ENCODE data around the gene ZDHHC14.

The ZDHHC14 gene

DNA sequence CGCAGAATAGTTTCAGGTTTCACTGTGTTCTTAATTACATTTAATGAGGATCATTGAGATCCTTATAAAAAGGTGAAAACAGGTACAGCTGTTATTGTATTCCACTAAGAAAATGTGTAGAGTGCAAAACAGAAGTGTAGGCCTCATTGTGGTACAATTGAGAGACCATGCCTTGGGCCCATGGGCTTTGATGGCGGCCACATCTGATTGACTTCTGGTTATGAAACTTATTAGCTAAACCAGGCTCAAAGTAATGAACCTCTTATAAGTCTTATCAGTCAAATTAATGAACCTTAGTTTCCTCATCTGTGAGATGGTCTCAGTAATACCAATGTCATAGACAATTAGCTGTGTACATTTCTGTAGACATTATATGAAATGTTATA is 148.7 kb downstream of the ZDHHC14 start:
- H3K4ac ChIP-seq (ENCODE audit: low read length) = no peak overlapping the region
- H2BK15ac ChIP-seq (ENCODE audit: low read length) = no peak overlapping the region
- H2BK5ac ChIP-seq (ENCODE audit: low read length) = no peak overlapping the region
- no peak overlapping the region for H3K9ac ChIP-seq (ENCODE audit: low read depth, low read length, poor library complexity)
- no peaks in the 10 kb centered on the region for H3K79me1 ChIP-seq (ENCODE audit: low read depth, low read length)
- H3K18ac ChIP-seq (ENCODE audit: low read length) = no peak overlapping the region
- no peak overlapping the region for H3K14ac ChIP-seq (ENCODE audit: low read length)
- H3K27ac ChIP-seq (replicated peaks; ENCODE audit: low read length) = no peak overlapping the region
- H4K8ac ChIP-seq (ENCODE audit: low read depth, low read length) = no peak overlapping the region
- H3K36me3 ChIP-seq (replicated peaks in 1 of 2; ENCODE audit: control insufficient read depth in 2 of 2, insufficient read depth in 2 of 2, low read length in 2 of 2) = no peaks in the 10 kb centered on the region
- H2BK12ac ChIP-seq (ENCODE audit: low read length) = no peak overlapping the region
- DNase-seq (ENCODE audit: low spot score) = no peak
- H3K23ac ChIP-seq (ENCODE audit: low read depth, low read length, poor library complexity) = no peak overlapping the region
- H2AK5ac ChIP-seq (ENCODE audit: low read depth, low read length) = no peak overlapping the region
- peaks cover 0 to 2% of the 10 kb centered on the region in 2 donors for H3K9me3 ChIP-seq (replicated peaks in 1 of 2; ENCODE audit: control insufficient read depth in 2 of 2, insufficient read depth in 1 of 2, low read depth in 1 of 2, low read length in 2 of 2)
- H3K4me2 ChIP-seq (ENCODE audit: insufficient read depth, low read length, poor library complexity, severe bottlenecking) = no peak overlapping the region
- WGBS, 2 donors (ENCODE audit: extremely low coverage in 2 of 2, insufficient read length in 2 of 2, insufficient replicate concordance in 1 of 2) = no CpG with 5 or more reads among the region's 2 CpGs
- H3K4me3 ChIP-seq (ENCODE audit: low read length in 2 of 2) = no peak overlapping the region
- no peak overlapping the region for H2AFZ ChIP-seq (ENCODE audit: low read length)
- H3K4me1 ChIP-seq (ENCODE audit: control insufficient read depth in 2 of 2, insufficient read depth in 1 of 2, low read depth in 1 of 2, low read length in 2 of 2) = peaks cover 18 to 23% of the 10 kb centered on the region in 2 donors
- H4K91ac ChIP-seq (ENCODE audit: low read depth, low read length, poor library complexity) = no peak overlapping the region
- no peak overlapping the region for H2BK120ac ChIP-seq (ENCODE audit: low read depth, low read length)
- H3K27me3 ChIP-seq (ENCODE audit: control insufficient read depth in 3 of 3, insufficient read depth in 3 of 3, low read depth in 1 of 3, low read length in 3 of 3) = no peaks in the 10 kb centered on the region

DNA sequence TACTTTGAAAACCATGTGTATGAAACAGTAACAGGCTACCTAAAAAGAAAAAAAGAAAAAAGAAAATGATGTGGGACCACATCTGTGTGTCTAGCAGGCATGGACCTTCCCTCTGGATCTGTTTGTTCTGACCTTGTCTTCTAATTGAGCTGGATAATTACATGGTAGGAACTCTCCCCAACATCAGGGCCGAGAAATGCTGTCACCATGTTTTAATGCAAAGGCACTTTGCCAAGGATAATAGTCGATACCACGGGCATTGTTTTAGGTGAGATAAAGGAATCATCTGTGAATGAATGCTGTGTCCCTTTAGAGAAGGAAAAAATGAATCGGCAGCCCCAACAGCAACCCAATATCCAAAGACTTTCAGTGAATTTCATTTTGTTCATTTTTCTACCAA is 149.1 kb downstream of the ZDHHC14 start:
- Histone ChIP-seq H3K14ac (ENCODE audit: low read length) (no peak overlapping the region), H3K18ac (ENCODE audit: low read length) (no peak overlapping the region), H3K27me3 (ENCODE audit: control insufficient read depth in 3 of 3, insufficient read depth in 3 of 3, low read depth in 1 of 3, low read length in 3 of 3) (no peaks in the 10 kb centered on the region), H3K4me3 (ENCODE audit: low read length in 2 of 2) (no peak overlapping the region), H3K4ac (ENCODE audit: low read length) (no peak overlapping the region), H2BK15ac (ENCODE audit: low read length) (no peak overlapping the region), H2BK12ac (ENCODE audit: low read length) (no peak overlapping the region), H4K91ac (ENCODE audit: low read depth, low read length, poor library complexity) (no peak overlapping the region), H3K4me1 (ENCODE audit: control insufficient read depth in 2 of 2, insufficient read depth in 1 of 2, low read depth in 1 of 2, low read length in 2 of 2) (peaks cover 23 to 26% of the 10 kb centered on the region in 2 donors), H3K9me3 (replicated peaks in 1 of 2; ENCODE audit: control insufficient read depth in 2 of 2, insufficient read depth in 1 of 2, low read depth in 1 of 2, low read length in 2 of 2) (no peaks in the 10 kb centered on the region), H3K27ac (replicated peaks; ENCODE audit: low read length) (no peak overlapping the region), H3K79me1 (ENCODE audit: low read depth, low read length) (no peaks in the 10 kb centered on the region), H3K36me3 (replicated peaks in 1 of 2; ENCODE audit: control insufficient read depth in 2 of 2, insufficient read depth in 2 of 2, low read length in 2 of 2) (no peaks in the 10 kb centered on the region), H4K8ac (ENCODE audit: low read depth, low read length) (no peak overlapping the region), H2BK120ac (ENCODE audit: low read depth, low read length) (no peak overlapping the region), H2AFZ (ENCODE audit: low read length) (no peak overlapping the region), H2AK5ac (ENCODE audit: low read depth, low read length) (no peak overlapping the region), H3K9ac (ENCODE audit: low read depth, low read length, poor library complexity) (no peak overlapping the region), H2BK5ac (ENCODE audit: low read length) (no peak overlapping the region), H3K4me2 (ENCODE audit: insufficient read depth, low read length, poor library complexity, severe bottlenecking) (no peak overlapping the region), H3K23ac (ENCODE audit: low read depth, low read length, poor library complexity) (no peak overlapping the region)
- no peak for DNase-seq (ENCODE audit: low spot score)
- no CpG with 5 or more reads among the region's 4 CpGs for WGBS, 2 donors (ENCODE audit: extremely low coverage in 2 of 2, insufficient read length in 2 of 2, insufficient replicate concordance in 1 of 2)

DNA sequence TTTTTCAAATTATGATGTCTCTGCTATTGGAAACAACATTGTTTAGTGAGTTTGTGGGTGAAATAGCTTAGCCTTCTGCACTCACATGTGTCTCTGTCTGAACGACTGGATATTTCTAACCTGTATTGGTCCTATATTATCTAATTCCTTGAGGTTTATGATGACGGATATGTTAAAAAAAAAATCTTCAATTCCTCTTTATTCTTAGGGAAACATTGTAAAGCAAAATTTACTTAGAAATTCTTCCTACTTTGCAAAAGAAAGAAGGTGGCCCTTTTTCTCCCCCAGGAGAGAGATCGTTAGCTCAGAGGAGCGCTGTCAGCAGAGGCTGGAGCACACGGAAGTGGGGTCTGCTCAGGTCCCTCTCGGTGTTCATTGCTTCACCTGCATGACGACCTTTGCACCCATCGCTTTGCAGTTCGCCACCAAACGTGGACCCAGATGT is 149.8 kb downstream of the ZDHHC14 start:
- no peaks in the 10 kb centered on the region for H3K9me3 ChIP-seq (replicated peaks in 1 of 2; ENCODE audit: control insufficient read depth in 2 of 2, insufficient read depth in 1 of 2, low read depth in 1 of 2, low read length in 2 of 2)
- no peak overlapping the region for H3K4me3 ChIP-seq (ENCODE audit: low read length in 2 of 2)
- H3K27ac ChIP-seq (replicated peaks; ENCODE audit: low read length) = no peak overlapping the region
- H2BK15ac ChIP-seq (ENCODE audit: low read length) = no peak overlapping the region
- no peak overlapping the region for H3K4me2 ChIP-seq (ENCODE audit: insufficient read depth, low read length, poor library complexity, severe bottlenecking)
- no peak overlapping the region for H4K8ac ChIP-seq (ENCODE audit: low read depth, low read length)
- H3K4ac ChIP-seq (ENCODE audit: low read length) = no peak overlapping the region
- H3K14ac ChIP-seq (ENCODE audit: low read length) = no peak overlapping the region
- DNase-seq (ENCODE audit: low spot score) = no peak
- no peak overlapping the region for H2AFZ ChIP-seq (ENCODE audit: low read length)
- H3K4me1 ChIP-seq (ENCODE audit: control insufficient read depth in 2 of 2, insufficient read depth in 1 of 2, low read depth in 1 of 2, low read length in 2 of 2) = peaks cover 27 to 31% of the 10 kb centered on the region in 2 donors
- H3K18ac ChIP-seq (ENCODE audit: low read length) = peak overlapping the region; percentile 68
- H2BK12ac ChIP-seq (ENCODE audit: low read length) = no peak overlapping the region
- H4K91ac ChIP-seq (ENCODE audit: low read depth, low read length, poor library complexity) = no peak overlapping the region
- H3K27me3 ChIP-seq (ENCODE audit: control insufficient read depth in 3 of 3, insufficient read depth in 3 of 3, low read depth in 1 of 3, low read length in 3 of 3) = no peaks in the 10 kb centered on the region
- H2AK5ac ChIP-seq (ENCODE audit: low read depth, low read length) = peak overlapping the region; percentile 20
- H2BK120ac ChIP-seq (ENCODE audit: low read depth, low read length) = no peak overlapping the region
- no peak overlapping the region for H2BK5ac ChIP-seq (ENCODE audit: low read length)
- H3K9ac ChIP-seq (ENCODE audit: low read depth, low read length, poor library complexity) = no peak overlapping the region
- no peak overlapping the region for H3K23ac ChIP-seq (ENCODE audit: low read depth, low read length, poor library complexity)
- WGBS, 2 donors (ENCODE audit: extremely low coverage in 2 of 2, insufficient read length in 2 of 2, insufficient replicate concordance in 1 of 2) = no CpG with 5 or more reads among the region's 10 CpGs
- H3K36me3 ChIP-seq (replicated peaks in 1 of 2; ENCODE audit: control insufficient read depth in 2 of 2, insufficient read depth in 2 of 2, low read length in 2 of 2) = no peaks in the 10 kb centered on the region
- H3K79me1 ChIP-seq (ENCODE audit: low read depth, low read length) = no peaks in the 10 kb centered on the region

DNA sequence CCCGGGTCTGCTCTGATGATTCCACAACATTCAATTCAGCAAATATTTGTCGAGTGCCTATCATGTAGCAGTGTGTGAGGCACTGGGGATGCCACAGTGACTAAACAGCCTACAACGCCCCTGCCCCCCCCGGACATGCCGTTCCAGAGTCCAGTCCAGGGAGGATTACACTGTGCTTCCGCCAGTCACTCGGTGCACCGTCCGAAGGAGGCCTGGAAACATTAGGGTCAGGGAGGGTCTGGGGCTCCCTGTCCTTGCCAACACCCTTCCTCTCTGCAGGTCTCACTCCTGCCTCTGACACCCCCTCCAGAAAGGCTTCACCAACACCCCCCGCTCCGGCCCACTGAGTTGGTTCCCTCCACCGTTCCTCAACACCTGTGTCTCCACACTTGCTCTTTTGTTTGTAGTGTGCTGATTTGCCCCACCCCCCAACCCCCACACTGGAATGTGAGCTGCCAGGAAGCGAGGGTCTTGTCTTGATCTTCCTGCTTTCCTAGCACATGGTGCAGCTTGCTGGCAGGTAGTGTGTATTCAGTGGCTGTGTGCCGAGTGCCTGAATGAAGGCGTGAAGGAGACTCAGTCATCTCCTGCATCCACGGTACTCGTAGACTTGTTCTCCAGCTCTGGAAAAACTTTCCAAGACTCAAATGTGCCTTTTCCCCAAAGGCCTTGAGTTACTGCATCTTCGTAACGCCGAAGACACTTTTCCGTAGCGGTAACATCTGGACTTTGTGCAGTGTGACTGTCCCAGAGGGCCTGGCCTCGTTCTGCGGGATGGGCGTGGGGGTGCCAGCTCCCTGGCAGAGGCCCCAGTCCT is 150.4 kb downstream of the ZDHHC14 start:
- Histone ChIP-seq H3K4me3 (ENCODE audit: low read length in 2 of 2) (no peak overlapping the region), H2BK5ac (ENCODE audit: low read length) (no peak overlapping the region), H4K91ac (ENCODE audit: low read depth, low read length, poor library complexity) (no peak overlapping the region), H3K4me2 (ENCODE audit: insufficient read depth, low read length, poor library complexity, severe bottlenecking) (no peak overlapping the region), H2BK12ac (ENCODE audit: low read length) (peak overlapping the region; percentile 31), H3K27me3 (ENCODE audit: control insufficient read depth in 3 of 3, insufficient read depth in 3 of 3, low read depth in 1 of 3, low read length in 3 of 3) (no peaks in the 10 kb centered on the region), H3K14ac (ENCODE audit: low read length) (no peak overlapping the region), H3K9ac (ENCODE audit: low read depth, low read length, poor library complexity) (no peak overlapping the region), H3K4me1 (ENCODE audit: control insufficient read depth in 2 of 2, insufficient read depth in 1 of 2, low read depth in 1 of 2, low read length in 2 of 2) (peaks cover 27 to 31% of the 10 kb centered on the region in 2 donors), H3K18ac (ENCODE audit: low read length) (peak overlapping the region; percentile 91), H2AFZ (ENCODE audit: low read length) (no peak overlapping the region), H3K9me3 (replicated peaks in 1 of 2; ENCODE audit: control insufficient read depth in 2 of 2, insufficient read depth in 1 of 2, low read depth in 1 of 2, low read length in 2 of 2) (no peaks in the 10 kb centered on the region), H3K36me3 (replicated peaks in 1 of 2; ENCODE audit: control insufficient read depth in 2 of 2, insufficient read depth in 2 of 2, low read length in 2 of 2) (no peaks in the 10 kb centered on the region), H3K79me1 (ENCODE audit: low read depth, low read length) (no peaks in the 10 kb centered on the region), H3K23ac (ENCODE audit: low read depth, low read length, poor library complexity) (no peak overlapping the region), H4K8ac (ENCODE audit: low read depth, low read length) (no peak overlapping the region), H3K4ac (ENCODE audit: low read length) (no peak overlapping the region), H2AK5ac (ENCODE audit: low read depth, low read length) (peak overlapping the region; percentile 20), H2BK15ac (ENCODE audit: low read length) (peak overlapping the region; percentile 55), H3K27ac (replicated peaks; ENCODE audit: low read length) (no peak overlapping the region), H2BK120ac (ENCODE audit: low read depth, low read length) (peak overlapping the region; percentile 76)
- DNase-seq (ENCODE audit: low spot score) = no peak
- no CpG with 5 or more reads among the region's 25 CpGs for WGBS, 2 donors (ENCODE audit: extremely low coverage in 2 of 2, insufficient read length in 2 of 2, insufficient replicate concordance in 1 of 2)
